Measurements from ENCODE around the gene HDGFL2.

DNA sequence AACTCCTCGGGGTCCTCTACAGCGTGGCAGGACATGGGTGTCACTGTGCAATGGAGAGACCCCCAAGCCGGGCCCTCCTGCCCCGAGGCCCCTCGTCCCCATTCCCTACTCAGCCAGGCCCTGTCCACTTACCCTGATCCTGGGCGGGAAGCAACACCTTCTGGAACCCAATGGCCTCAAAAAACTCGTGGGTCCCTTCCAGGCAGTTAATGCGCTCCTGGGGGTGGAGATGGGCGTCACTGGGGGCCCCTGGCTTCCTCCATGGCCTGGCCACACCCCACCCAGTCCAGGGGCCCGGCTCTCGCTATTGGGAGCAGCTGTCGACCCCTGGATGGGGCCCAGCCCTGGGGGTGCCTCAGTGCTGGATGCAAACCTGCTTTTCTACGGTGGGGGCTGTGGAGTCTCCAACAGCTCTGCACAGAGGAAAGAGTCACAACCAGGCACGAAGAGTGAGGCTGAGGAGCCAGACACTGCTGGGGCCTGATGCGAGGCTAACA is 25.3 kb upstream of the HDGFL2 start:
- TF ChIP-seq, protein P1, sequence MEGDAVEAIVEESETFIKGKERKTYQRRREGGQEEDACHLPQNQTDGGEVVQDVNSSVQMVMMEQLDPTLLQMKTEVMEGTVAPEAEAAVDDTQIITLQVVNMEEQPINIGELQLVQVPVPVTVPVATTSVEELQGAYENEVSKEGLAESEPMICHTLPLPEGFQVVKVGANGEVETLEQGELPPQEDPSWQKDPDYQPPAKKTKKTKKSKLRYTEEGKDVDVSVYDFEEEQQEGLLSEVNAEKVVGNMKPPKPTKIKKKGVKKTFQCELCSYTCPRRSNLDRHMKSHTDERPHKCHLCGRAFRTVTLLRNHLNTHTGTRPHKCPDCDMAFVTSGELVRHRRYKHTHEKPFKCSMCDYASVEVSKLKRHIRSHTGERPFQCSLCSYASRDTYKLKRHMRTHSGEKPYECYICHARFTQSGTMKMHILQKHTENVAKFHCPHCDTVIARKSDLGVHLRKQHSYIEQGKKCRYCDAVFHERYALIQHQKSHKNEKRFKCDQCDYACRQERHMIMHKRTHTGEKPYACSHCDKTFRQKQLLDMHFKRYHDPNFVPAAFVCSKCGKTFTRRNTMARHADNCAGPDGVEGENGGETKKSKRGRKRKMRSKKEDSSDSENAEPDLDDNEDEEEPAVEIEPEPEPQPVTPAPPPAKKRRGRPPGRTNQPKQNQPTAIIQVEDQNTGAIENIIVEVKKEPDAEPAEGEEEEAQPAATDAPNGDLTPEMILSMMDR (IDR thresholded peaks at IDR 0.05; ENCODE audit: insufficient read depth, low read depth, low read length), result no peak
- no peak for TF ChIP-seq EZH2 (IDR thresholded peaks at IDR 0.05; ENCODE audit: insufficient read depth, low read length)
